GM06990 (cell line): Measurements from ENCODE around the gene CHST11.

Experiments
- DNase-seq: peaks from one replicate; pipeline ENCODE4 v3.0.0-alpha.2; 2011; ENCODE audit not compliant: insufficient read length; ENCODE audit errors: extremely low read depth
- H3K27me3 ChIP-seq: replicated peaks from 2 replicates; pipeline ENCODE4 v1.6.0; 2011; ENCODE audit warnings: low read length; ENCODE audit not compliant: control insufficient read depth, insufficient read depth
- H3K36me3 ChIP-seq: 2 replicates; pipeline ENCODE4 v1.5.1; 2011; ENCODE audit warnings: low read length; ENCODE audit not compliant: control insufficient read depth, insufficient read depth
- H3K4me3 ChIP-seq: replicated peaks from 2 replicates; pipeline ENCODE4 v1.5.1; 2011; ENCODE audit warnings: low read depth, mild to moderate bottlenecking, control low read depth, low read length
- CTCF ChIP-seq: IDR thresholded peaks from 2 replicates; pipeline ENCODE4 v1.5.1; 2011; ENCODE audit warnings: low read length, control low read depth, mild to moderate bottlenecking, inconsistent platforms; ENCODE audit not compliant: insufficient read depth, poor library complexity, severe bottlenecking

CHST11 gene

GRCh38 chr12:104758771-104759170 lies 302.0 kb downstream of the CHST11 start:
- TF ChIP-seq CTCF, result no peak
- no peak for DNase-seq
- H3K27me3 ChIP-seq, result no peaks in the 10 kb centered on the region
- peaks cover 10% of the 10 kb centered on the region for H3K36me3 ChIP-seq
- no peak overlapping the region for H3K4me3 ChIP-seq

- DNase-seq, result no peak
- Histone ChIP-seq H3K4me3 (no peak overlapping the region), H3K36me3 (peaks cover 10% of the 10 kb centered on the region), H3K27me3 (no peaks in the 10 kb centered on the region)
- no peak for TF ChIP-seq CTCF
These were observed 304.3 kb downstream of the CHST11 start for GRCh38 chr12:104761091-104761490.

- no peaks in the 10 kb centered on the region for H3K27me3 ChIP-seq
- DNase-seq, result no peak
- H3K36me3 ChIP-seq, result peaks cover 10% of the 10 kb centered on the region
- no peak for TF ChIP-seq CTCF
- H3K4me3 ChIP-seq, result no peak overlapping the region
These were observed 304.9 kb downstream of the CHST11 start for GRCh38 chr12:104761611-104762010.

- Histone ChIP-seq H3K27me3 (no peaks in the 10 kb centered on the region), H3K36me3 (peaks cover 2% of the 10 kb centered on the region), H3K4me3 (no peak overlapping the region)
- DNase-seq, result no peak
- no peak for TF ChIP-seq CTCF
These were observed 306.5 kb downstream of the CHST11 start for GRCh38 chr12:104763168-104763805.

GRCh38 chr12:104764225-104765091 lies 307.7 kb downstream of the CHST11 start:
- peak; percentile 41 for DNase-seq

More at GRCh38 chr12:104764225-104765091, 307.7 kb downstream of the CHST11 start:
- Histone ChIP-seq H3K27me3 (no peaks in the 10 kb centered on the region), H3K36me3 (no peaks in the 10 kb centered on the region), H3K4me3 (no peak overlapping the region)
- TF ChIP-seq CTCF, result no peak
